Parathyroid adenoma (tissue), 2 donors: Measurements from ENCODE around the gene UMAD1.

ENCODE experiments used
- H2AFZ ChIP-seq: fragments of 300-600 bp; sonication (generic); one replicate; pipeline ENCODE4 v1.7.0; 2017; ENCODE audit warnings: antibody characterized with exemption, mild to moderate bottlenecking
- H3K27ac ChIP-seq: fragments of 300-600 bp; sonication (generic); one replicate; pipeline ENCODE4 v1.7.0; 2017
- H3K27me3 ChIP-seq: fragments of 300-600 bp; sonication (generic); one replicate; pipeline ENCODE4 v1.7.0; 2017; ENCODE audit warnings: low read length; ENCODE audit not compliant: control insufficient read depth, insufficient read depth
- H3K36me3 ChIP-seq: fragments of 300-600 bp; sonication (generic); one replicate; pipeline ENCODE4 v1.7.0; 2017; ENCODE audit warnings: low read length; ENCODE audit not compliant: control insufficient read depth, insufficient read depth
- H3K4me1 ChIP-seq: fragments of 300-600 bp; sonication (generic); one replicate; pipeline ENCODE4 v1.7.0; 2017; ENCODE audit warnings: control low read depth
- H3K4me2 ChIP-seq: fragments of 300-600 bp; sonication (generic); one replicate; pipeline ENCODE4 v1.7.0; 2017; ENCODE audit warnings: low read length
- H3K4me3 ChIP-seq: fragments of 300-600 bp; sonication (generic); one replicate; pipeline ENCODE4 v1.7.0; 2017; ENCODE audit warnings: low read depth, low read length
- H3K79me2 ChIP-seq: fragments of 300-600 bp; sonication (generic); one replicate; pipeline ENCODE4 v1.7.0; 2017; ENCODE audit warnings: control low read depth
- H3K9ac ChIP-seq: fragments of 300-600 bp; sonication (generic); one replicate; pipeline ENCODE4 v1.7.0; 2017; ENCODE audit warnings: mild to moderate bottlenecking
- H3K9me3 ChIP-seq: fragments of 300-600 bp; sonication (generic); one replicate; pipeline ENCODE4 v1.7.0; 2017; ENCODE audit warnings: low read length; ENCODE audit not compliant: control insufficient read depth
- TF ChIP-seq, protein P1 (sequence below): fragments of 300-600 bp; sonication (generic); IDR thresholded peaks from one replicate; pipeline ENCODE4 v1.7.0; 2017; ENCODE audit warnings: antibody characterized with exemption, mild to moderate bottlenecking
- donor health status: primary hyperparathyroidism.

The UMAD1 gene

DNA sequence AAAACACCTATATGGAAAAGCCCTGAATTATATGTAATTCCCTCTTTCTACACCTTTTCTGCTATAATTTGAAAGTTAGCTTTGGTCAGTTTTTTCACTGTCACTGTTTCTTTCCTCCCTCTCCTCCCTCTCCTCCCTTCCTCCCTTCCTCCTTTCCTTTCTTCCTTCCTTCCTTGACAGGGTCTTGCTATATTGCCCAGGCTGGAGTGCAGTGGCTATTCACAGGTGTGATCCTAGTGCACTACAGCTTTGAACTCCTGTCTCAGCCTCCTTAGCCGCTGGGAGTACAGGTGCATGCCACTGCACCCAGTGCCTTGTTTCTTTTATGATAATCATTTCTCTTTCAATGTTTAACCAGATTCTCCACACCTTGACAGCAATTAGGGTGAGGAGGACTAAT is 22.1 kb upstream of the UMAD1 start:
- H2AFZ ChIP-seq = no peak overlapping the region
- no peak overlapping the region for H3K4me3 ChIP-seq
- no peaks in the 10 kb centered on the region for H3K9me3 ChIP-seq
- no peak overlapping the region for H3K9ac ChIP-seq
- no peaks in the 10 kb centered on the region for H3K36me3 ChIP-seq
- H3K27me3 ChIP-seq = no peaks in the 10 kb centered on the region
- H3K4me1 ChIP-seq = peaks cover 4% of the 10 kb centered on the region
- no peak overlapping the region for H3K4me2 ChIP-seq
- no peak overlapping the region for H3K27ac ChIP-seq
- no peaks in the 10 kb centered on the region for H3K79me2 ChIP-seq
- TF ChIP-seq, protein P1, sequence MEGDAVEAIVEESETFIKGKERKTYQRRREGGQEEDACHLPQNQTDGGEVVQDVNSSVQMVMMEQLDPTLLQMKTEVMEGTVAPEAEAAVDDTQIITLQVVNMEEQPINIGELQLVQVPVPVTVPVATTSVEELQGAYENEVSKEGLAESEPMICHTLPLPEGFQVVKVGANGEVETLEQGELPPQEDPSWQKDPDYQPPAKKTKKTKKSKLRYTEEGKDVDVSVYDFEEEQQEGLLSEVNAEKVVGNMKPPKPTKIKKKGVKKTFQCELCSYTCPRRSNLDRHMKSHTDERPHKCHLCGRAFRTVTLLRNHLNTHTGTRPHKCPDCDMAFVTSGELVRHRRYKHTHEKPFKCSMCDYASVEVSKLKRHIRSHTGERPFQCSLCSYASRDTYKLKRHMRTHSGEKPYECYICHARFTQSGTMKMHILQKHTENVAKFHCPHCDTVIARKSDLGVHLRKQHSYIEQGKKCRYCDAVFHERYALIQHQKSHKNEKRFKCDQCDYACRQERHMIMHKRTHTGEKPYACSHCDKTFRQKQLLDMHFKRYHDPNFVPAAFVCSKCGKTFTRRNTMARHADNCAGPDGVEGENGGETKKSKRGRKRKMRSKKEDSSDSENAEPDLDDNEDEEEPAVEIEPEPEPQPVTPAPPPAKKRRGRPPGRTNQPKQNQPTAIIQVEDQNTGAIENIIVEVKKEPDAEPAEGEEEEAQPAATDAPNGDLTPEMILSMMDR = no peak

DNA sequence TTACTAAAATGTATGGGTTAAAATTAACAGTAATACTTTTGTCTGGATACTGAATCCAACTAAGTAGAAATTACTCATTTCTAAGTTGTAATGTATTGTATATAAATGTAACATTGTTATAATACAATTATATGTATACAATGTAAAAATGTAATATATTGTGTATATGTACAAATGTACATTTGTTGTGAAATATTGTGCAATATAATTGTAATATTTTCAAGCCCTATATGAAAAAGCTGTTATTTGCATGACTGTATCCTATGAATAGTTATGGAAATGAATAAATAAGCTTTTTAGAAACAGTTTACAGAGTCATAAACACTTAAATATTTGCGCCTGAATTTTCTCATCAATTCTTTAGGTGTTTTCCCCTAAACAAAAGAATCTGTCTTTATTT is 20.3 kb upstream of the UMAD1 start:
- no peak overlapping the region for H2AFZ ChIP-seq
- no peaks in the 10 kb centered on the region for H3K9me3 ChIP-seq
- H3K4me2 ChIP-seq = no peak overlapping the region
- H3K4me1 ChIP-seq = peaks cover 4% of the 10 kb centered on the region
- H3K9ac ChIP-seq = no peak overlapping the region
- no peaks in the 10 kb centered on the region for H3K36me3 ChIP-seq
- no peak overlapping the region for H3K4me3 ChIP-seq
- TF ChIP-seq, protein P1 = no peak
- no peak overlapping the region for H3K27ac ChIP-seq
- no peaks in the 10 kb centered on the region for H3K27me3 ChIP-seq
- no peaks in the 10 kb centered on the region for H3K79me2 ChIP-seq

GRCh38 chr7:7620644-7621210 is 19.8 kb upstream of the UMAD1 start:
- TF ChIP-seq, protein P1 = no peak
- no peak overlapping the region for H3K4me2 ChIP-seq
- H3K79me2 ChIP-seq = no peaks in the 10 kb centered on the region
- H3K4me3 ChIP-seq = no peak overlapping the region
- H3K4me1 ChIP-seq = no peaks in the 10 kb centered on the region
- no peaks in the 10 kb centered on the region for H3K27me3 ChIP-seq
- no peaks in the 10 kb centered on the region for H3K36me3 ChIP-seq
- H3K9ac ChIP-seq = no peak overlapping the region
- H2AFZ ChIP-seq = no peak overlapping the region
- H3K9me3 ChIP-seq = no peaks in the 10 kb centered on the region
- no peak overlapping the region for H3K27ac ChIP-seq

DNA sequence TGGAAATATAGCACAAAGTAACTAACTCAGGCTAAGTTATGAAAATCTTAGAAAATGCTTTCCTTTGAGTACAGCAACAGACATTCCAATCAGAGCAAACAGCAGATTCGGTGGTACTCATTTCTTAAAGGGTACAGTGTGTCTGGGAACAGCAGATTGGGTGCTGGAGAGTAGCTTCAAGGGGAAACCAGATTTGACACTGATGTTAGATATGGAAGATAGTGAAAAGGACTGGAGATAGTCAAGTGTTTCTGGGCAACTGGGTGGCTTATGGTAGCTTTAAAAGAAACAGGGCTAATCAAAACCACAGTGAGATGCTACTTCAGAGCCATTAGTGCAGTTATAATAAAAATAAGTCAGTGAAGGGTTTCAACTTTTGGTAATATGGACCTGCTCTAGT is 12.1 kb upstream of the UMAD1 start:
- Histone ChIP-seq H2AFZ (no peak overlapping the region), H3K27me3 (no peaks in the 10 kb centered on the region), H3K4me1 (no peaks in the 10 kb centered on the region), H3K9ac (no peak overlapping the region), H3K4me3 (no peak overlapping the region), H3K4me2 (no peak overlapping the region), H3K9me3 (no peaks in the 10 kb centered on the region), H3K36me3 (no peaks in the 10 kb centered on the region), H3K79me2 (no peaks in the 10 kb centered on the region), H3K27ac (no peak overlapping the region)
- TF ChIP-seq, protein P1 = no peak

- H3K27ac ChIP-seq = no peak overlapping the region
Observed at GRCh38 chr7:7630626-7631329, 9.8 kb upstream of the UMAD1 start.

More at GRCh38 chr7:7630626-7631329, 9.8 kb upstream of the UMAD1 start:
- no peaks in the 10 kb centered on the region for H3K4me1 ChIP-seq
- no peak overlapping the region for H3K4me2 ChIP-seq
- H3K79me2 ChIP-seq = no peaks in the 10 kb centered on the region
- TF ChIP-seq, protein P1 = no peak
- H3K9me3 ChIP-seq = no peaks in the 10 kb centered on the region
- no peak overlapping the region for H2AFZ ChIP-seq
- no peaks in the 10 kb centered on the region for H3K36me3 ChIP-seq
- H3K27me3 ChIP-seq = no peaks in the 10 kb centered on the region
- no peak overlapping the region for H3K9ac ChIP-seq
- H3K4me3 ChIP-seq = no peak overlapping the region
